HUES6 (cell line): Measurements from ENCODE around the gene CA5A.
"Not testable (repeated sequence)": the region's sequence is repeated elsewhere in the genome, so short reads cannot be mapped to it uniquely, and the experiment has no call there.

Experiments
- H3K27ac ChIP-seq: 2 replicates; pipeline ENCODE4 v1.7.0; 2013; ENCODE audit warnings: low read depth, mild to moderate bottlenecking, low read length, inconsistent platforms
- H3K27me3 ChIP-seq: 2 replicates; pipeline ENCODE4 v1.6.1; 2013; ENCODE audit warnings: low read length; ENCODE audit not compliant: control insufficient read depth, insufficient read depth
- H3K36me3 ChIP-seq: 2 replicates; pipeline ENCODE4 v1.6.1; 2013; ENCODE audit warnings: low read length; ENCODE audit not compliant: control insufficient read depth, insufficient read depth
- H3K4me1 ChIP-seq: 2 replicates; pipeline ENCODE4 v1.6.1; 2013; ENCODE audit warnings: low read length; ENCODE audit not compliant: control insufficient read depth, insufficient read depth
- H3K4me3 ChIP-seq: 2 replicates; pipeline ENCODE4 v1.5.1; 2013; ENCODE audit warnings: low read depth, low read length
- H3K9ac ChIP-seq: one replicate; pipeline ENCODE4 v1.6.1; 2013; ENCODE audit warnings: mild to moderate bottlenecking, low read length
- H3K9me3 ChIP-seq: 2 replicates; pipeline ENCODE4 v1.6.1; 2013; ENCODE audit warnings: low read depth, low read length; ENCODE audit not compliant: control insufficient read depth, insufficient read depth

CA5A gene

DNA sequence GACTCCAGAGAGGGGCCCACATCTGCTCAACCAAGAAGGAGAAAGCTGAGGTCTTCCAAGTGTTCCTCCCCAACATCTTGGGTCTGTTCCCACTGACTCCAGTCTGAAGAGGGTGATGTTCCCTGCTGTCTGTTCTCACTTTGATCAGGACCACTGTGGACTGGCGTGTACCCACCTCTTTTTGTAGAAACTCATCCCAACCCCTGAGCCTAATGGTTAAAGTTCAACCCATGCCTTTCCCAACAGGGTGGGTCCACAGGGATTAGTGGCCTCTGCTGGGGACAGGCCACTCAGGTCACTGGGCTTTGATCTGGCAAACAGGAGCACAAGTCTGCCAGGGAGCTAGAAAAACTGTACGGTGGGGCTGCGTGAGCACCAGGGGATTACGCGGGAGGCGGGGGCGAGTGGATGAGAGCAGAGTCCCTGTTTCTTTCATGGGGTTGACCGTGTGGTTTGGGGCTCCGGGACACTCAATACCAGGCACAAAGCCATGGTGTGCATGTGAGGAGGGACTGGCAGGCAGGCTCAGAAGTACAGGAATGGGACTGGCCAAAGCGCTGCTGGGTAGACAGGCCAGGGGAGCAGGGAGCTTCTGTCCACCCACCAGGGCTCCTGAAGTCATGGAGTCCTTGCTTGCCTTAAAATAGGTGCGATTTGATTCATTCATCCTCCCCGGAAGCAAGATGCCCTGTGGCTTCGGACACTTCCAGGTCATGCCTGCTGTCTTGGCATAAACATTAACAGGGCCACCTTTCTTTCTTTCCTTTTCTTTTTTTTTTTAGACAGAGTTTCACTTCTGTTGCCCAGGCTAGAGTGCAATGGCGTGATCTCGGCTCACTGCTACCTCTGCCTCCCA is at the start of gene CA5A:
Gene CA5A (minus strand): TSS at position 155 of the 856 bp plus-strand sequence. CDS start 79 bp downstream, at position 76.
- Histone ChIP-seq H3K9ac (no peak within 1 kb of the TSS), H3K9me3 (no peaks in the 10 kb centered on the region), H3K4me1 (no peaks in the 10 kb centered on the region), H3K27ac (no peak within 1 kb of the TSS), H3K4me3 (no peak within 1 kb of the TSS), H3K36me3 (no peaks in the 10 kb centered on the region), H3K27me3 (no peaks in the 10 kb centered on the region)

DNA sequence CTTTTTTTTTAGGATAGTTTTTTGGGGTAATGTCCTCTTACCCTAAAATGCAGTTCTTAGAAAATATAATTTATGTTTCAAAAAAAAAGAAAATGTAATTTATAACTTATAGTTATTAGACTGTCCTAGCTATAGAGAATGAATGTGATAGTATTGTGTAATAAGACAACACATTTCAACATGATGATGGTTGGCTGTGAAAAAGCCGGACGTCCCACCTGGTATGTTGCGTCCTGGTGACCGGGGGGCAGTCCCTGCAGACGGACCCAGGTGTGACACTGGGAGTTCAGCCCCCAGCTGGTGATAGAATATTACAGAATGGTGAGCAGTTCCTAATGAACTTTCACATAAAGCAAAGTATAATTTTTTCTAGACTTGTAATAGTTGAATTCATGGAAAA is 49.2 kb upstream of the CA5A start:
- H3K27me3 ChIP-seq, H3K4me3 ChIP-seq, H3K4me1 ChIP-seq, H3K9ac ChIP-seq, H3K27ac ChIP-seq, H3K9me3 ChIP-seq: not testable (repeated sequence)
- H3K36me3 ChIP-seq: peaks cover 16% of the 10 kb centered on the region; the same call in 1 of the 2 replicates

DNA sequence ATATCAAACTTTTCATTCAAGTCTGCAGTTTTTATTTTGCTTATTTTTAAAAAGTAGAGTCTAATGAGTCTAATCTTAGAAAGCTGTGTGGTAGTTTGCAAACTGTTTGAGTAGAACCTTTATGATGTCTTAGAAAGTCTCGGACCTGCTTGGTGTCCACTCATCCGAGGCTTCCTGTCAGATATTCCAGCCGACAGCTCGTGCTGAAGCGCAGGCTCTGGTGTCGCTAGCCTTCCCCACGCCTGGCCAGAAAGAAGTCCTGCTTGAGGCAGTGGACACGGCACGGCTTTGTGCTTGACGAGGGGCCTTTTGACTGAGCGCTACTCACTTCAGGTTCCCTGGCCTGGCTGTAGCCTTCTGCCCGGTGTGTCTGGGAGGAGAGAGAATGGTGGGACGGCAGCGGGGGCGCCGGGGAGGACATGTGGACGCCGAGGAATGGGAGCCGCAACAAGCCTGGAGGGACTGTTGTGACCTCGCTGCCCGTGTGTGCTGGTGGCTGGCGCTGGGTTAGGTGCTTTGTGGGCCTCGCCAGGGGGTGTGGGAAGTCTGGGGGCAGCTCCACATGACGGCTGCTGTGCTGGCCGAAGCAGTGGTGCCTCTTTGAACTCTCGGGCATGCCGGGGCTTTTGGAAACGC is 48.4 kb upstream of the CA5A start:
- Histone ChIP-seq H3K27me3 (no peaks in the 10 kb centered on the region), H3K36me3 (peaks cover 16% of the 10 kb centered on the region; the same call in 1 of the 2 replicates), H3K27ac (no peak overlapping the region), H3K9me3 (no peaks in the 10 kb centered on the region), H3K4me1 (no peaks in the 10 kb centered on the region; the same call in 1 of the 2 replicates), H3K4me3 (no peak overlapping the region), H3K9ac (no peak overlapping the region)

DNA sequence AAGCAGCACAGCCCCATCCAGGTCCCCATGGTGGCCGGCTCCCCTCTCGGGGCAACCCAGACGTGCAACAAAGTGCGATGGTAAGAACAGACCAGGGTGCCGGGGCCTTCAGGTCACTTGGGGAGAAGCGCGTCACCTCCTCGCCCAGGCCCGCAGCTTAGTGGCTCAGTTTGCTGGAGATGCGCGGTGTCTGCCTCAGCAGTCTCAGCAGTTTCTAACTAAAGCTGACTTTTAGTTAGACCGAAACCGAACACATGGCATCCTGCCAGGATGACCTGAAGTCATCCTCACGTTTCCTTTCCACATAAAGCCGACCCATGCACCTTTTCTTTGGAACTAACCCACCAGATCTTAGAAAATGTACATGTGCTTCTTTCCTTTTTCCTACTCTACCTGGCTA is 47.9 kb upstream of the CA5A start:
- not testable (repeated sequence) for H3K9ac ChIP-seq, H3K9me3 ChIP-seq, H3K27me3 ChIP-seq, H3K27ac ChIP-seq, H3K4me1 ChIP-seq, H3K4me3 ChIP-seq
- peaks cover 16% of the 10 kb centered on the region; the same call in 1 of the 2 replicates for H3K36me3 ChIP-seq

DNA sequence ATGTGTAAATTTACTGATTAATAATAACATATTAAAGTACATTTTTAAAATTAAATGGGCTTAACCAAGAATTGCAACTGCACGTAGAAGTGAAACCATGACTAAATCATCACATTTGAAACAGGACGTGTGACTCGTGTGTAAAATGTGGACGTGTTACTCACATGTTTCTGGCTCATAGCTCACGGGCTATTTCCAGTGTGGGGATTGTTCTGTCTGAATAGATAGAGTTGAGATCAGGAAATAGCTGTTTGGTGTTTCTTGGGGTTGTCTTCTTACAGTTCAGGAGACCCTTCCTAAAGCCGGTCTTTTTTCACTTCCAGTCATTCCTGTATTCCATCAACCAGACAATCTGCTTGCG is 47.4 kb upstream of the CA5A start:
- not testable (repeated sequence) for H3K4me3 ChIP-seq, H3K9ac ChIP-seq, H3K27ac ChIP-seq, H3K9me3 ChIP-seq, H3K27me3 ChIP-seq, H3K4me1 ChIP-seq
- H3K36me3 ChIP-seq: peaks cover 19% of the 10 kb centered on the region; the same call in 1 of the 2 replicates

DNA sequence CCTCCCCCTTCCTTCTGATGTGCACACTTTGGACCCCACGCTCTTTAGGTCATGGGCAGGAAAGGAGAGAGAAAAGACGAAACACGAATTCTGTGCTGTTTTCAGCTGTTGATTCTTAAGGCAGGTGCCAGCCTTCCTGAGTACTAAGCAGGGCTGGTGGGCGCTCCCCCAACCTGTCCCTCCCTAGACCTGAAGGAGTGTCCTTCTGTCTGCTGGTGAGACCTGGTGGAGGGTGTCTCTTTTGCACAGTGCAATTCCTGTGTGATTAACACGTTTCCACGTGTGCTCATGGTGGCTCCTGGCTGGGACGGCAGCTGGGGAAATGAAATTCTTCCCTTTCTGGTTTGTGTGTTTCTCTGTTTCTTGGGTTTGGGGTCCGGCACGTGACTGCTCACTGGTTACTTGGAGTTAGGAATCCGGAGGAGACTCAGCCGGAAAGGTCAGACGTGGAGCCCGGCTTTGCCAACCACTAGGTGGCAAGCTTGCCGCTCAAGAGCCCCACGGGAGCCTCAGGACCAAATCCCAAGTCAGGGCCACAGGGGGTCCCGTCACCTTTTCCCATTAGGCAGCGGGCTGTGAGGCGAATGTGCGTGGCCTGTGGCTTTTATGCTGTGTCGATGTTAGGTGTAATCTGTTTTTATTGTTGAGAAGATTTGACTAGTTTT is 46.9 kb upstream of the CA5A start:
- H3K9me3 ChIP-seq, H3K27me3 ChIP-seq, H3K4me1 ChIP-seq, H3K4me3 ChIP-seq, H3K27ac ChIP-seq, H3K9ac ChIP-seq: not testable (repeated sequence)
- peaks cover 20% of the 10 kb centered on the region; the same call in 1 of the 2 replicates for H3K36me3 ChIP-seq

DNA sequence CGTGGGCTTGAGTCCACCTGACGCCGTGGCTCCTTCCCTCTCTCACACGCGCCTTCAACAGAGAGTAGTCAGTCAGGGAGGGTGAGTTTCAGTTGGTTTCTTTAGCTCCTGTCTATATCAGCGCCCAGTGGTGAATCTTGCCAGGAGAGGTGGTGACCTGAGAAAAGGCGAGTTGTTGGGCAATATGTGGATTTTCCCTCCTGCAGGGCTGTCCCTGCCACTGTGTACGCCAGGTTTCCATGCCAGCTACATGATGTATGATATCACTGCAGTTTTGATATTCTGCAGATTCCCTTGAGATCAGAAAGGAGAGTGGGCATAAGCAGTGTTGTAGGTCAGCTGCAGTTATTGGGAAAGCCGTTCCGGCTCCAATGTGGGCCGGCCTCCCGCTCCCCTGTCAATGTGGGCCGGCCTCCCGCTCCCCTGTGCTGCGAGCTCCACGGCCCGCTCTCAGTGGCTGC is 46.3 kb upstream of the CA5A start:
- Histone ChIP-seq H3K36me3 (peaks cover 20% of the 10 kb centered on the region; the same call in 1 of the 2 replicates), H3K9me3 (no peaks in the 10 kb centered on the region), H3K4me3 (no peak overlapping the region), H3K9ac (no peak overlapping the region), H3K27me3 (no peaks in the 10 kb centered on the region), H3K27ac (no peak overlapping the region), H3K4me1 (no peaks in the 10 kb centered on the region)

DNA sequence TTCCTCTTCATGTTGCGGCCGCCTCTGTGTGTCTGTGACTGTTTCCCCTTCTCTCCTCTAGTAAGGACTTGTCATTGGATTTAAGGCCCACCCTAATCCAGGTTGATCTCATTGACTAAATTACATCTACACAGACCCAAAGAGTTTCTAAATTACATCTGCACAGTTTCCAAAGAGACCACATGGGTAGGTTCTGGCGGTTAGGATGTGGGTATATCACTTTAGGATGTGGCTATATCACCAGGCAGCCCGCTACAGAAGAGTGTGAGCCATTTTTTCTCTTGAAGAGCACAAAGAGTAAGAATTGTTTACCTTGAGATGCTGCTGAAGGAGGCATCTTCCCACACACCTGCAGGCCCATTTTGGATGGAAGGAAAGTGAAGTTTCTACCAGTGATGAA is 45.0 kb upstream of the CA5A start:
- not testable (repeated sequence) for H3K4me1 ChIP-seq, H3K9me3 ChIP-seq, H3K27me3 ChIP-seq, H3K4me3 ChIP-seq, H3K9ac ChIP-seq, H3K27ac ChIP-seq
- peaks cover 20% of the 10 kb centered on the region; the same call in 1 of the 2 replicates for H3K36me3 ChIP-seq

DNA sequence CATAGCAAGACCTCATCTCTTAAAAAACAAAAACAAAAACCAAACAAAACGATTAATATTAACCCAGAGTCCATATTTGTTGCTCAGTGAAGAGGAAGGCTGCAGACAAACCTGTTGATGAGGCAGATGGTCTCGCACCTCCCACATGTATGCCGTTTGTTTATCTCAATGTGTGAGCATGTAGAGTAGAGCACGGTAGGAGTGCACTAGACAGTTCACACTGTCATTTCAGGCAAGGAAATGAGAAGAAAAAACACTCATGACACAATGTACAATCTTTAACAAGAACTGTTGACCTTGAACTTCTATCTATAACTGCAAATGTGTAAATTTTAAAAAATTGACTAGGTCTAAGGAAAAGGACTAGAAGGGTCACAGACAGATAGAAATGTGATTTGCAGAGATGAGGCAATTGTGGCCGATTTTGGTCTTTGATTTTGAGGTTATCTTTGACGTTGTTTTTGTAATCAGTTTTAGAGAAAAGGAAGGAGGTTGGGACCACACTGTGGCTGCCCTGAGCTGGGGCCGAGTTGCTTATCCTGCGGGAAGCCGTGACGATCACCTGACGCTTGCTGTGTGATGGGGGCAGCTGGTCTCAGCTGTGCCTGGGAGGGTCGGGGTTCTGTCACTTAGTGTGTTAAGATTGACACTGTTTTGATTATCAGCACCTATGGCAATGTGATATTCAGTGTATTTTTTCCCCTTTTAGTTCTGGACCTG is 43.7 kb upstream of the CA5A start:
- H3K4me1 ChIP-seq, H3K4me3 ChIP-seq, H3K27ac ChIP-seq, H3K9me3 ChIP-seq, H3K9ac ChIP-seq, H3K27me3 ChIP-seq: not testable (repeated sequence)
- peaks cover 18% of the 10 kb centered on the region; the same call in 1 of the 2 replicates for H3K36me3 ChIP-seq

DNA sequence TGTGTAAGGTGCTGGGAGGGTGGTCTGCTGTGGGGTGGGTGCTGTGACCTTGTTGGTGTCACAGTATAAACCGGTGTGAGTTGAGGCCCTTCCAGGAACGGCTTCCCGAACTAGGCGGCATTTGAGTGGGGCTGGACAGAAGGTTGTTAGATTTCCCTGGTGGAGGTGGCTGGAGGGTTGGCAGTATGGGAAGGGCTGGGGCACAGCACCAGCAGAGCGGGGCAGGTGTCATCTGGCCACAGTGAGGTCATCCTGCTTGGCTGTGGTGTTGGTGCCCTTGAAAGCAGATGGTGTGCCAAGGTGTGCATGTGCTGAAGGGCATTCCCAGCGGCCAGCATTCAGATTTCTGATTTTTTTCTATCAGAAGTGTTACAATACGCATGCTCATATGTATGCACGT is 43.0 kb upstream of the CA5A start:
- H3K4me1 ChIP-seq: no peaks in the 10 kb centered on the region
- H3K9me3 ChIP-seq: no peaks in the 10 kb centered on the region
- H3K4me3 ChIP-seq: no peak overlapping the region
- peaks cover 16% of the 10 kb centered on the region for H3K36me3 ChIP-seq
- H3K27me3 ChIP-seq: no peaks in the 10 kb centered on the region
- H3K27ac ChIP-seq: no peak overlapping the region
- no peak overlapping the region for H3K9ac ChIP-seq
